Ishikawa (cell line): ENCODE measurements around the gene ANGPT4.

Experiments
- EP300 ChIP-seq: IDR thresholded peaks from 2 replicates; pipeline ENCODE4 v1.6.1; 2012; ENCODE audit warnings: borderline replicate concordance
- RAD21 ChIP-seq: IDR thresholded peaks from 2 replicates; pipeline ENCODE4 v1.6.1; 2012; ENCODE audit warnings: low read depth
- TAF1 ChIP-seq: IDR thresholded peaks from 2 replicates; pipeline ENCODE4 v1.6.1; 2012; ENCODE audit warnings: low read depth, mild to moderate bottlenecking
- TEAD4 ChIP-seq: IDR thresholded peaks from 2 replicates; pipeline ENCODE4 v1.6.1; 2012
- USF1 ChIP-seq: IDR thresholded peaks from 2 replicates; pipeline ENCODE4 v1.6.1; 2012
- YY1 ChIP-seq: IDR thresholded peaks from 2 replicates; pipeline ENCODE4 v1.6.1; 2012; ENCODE audit warnings: low read depth
- ZBTB7A ChIP-seq: IDR thresholded peaks from 2 replicates; pipeline ENCODE4 v1.6.1; 2012; ENCODE audit warnings: low read depth

GRCh38 chr20:931401-931800, 15.3 kb upstream of the ANGPT4 start:
- TF ChIP-seq USF1 (no peak), YY1 (no peak), ZBTB7A (no peak), TEAD4 (no peak), RAD21 (no peak), EP300 (no peak), TAF1 (no peak)
